ENCODE results near the gene LRP1B. TPM values are rescaled to one million over a fixed set of nuclear protein-coding genes. Genes with fewer than 3 reads are reported as not detected.
"Not testable (repeated sequence)": the region's sequence is repeated elsewhere in the genome, so short reads cannot be mapped to it uniquely, and the experiment has no call there.

LRP1B gene
- total RNA-seq, 2 experiments from 2014 or later = not detected

GRCh38 chr2:140351692-140352091 lies 1779.1 kb downstream of the LRP1B start:
- DNase-seq = no peak
- POLR2A ChIA-PET = no interaction called here
- Mint-ChIP-seq H3K27me3 (ENCODE audit: low read depth) (no peaks in the 10 kb centered on the region), H3K27ac (no peak overlapping the region), H3K9me3 (ENCODE audit: insufficient read depth) (peaks cover 3% of the 10 kb centered on the region), H3K36me3 (ENCODE audit: low read depth) (no peaks in the 10 kb centered on the region), H3K4me3 (no peak overlapping the region), H3K4me1 (ENCODE audit: low read depth) (no peaks in the 10 kb centered on the region)
- no peak for ATAC-seq
- CTCF ChIA-PET = no interaction called here

GRCh38 chr2:140349695-140350094 lies 1781.1 kb downstream of the LRP1B start:
- POLR2A ChIA-PET = no interaction called here
- H3K4me3 Mint-ChIP-seq = no peak overlapping the region
- H3K4me1 Mint-ChIP-seq (ENCODE audit: low read depth) = no peaks in the 10 kb centered on the region
- no peaks in the 10 kb centered on the region for H3K36me3 Mint-ChIP-seq (ENCODE audit: low read depth)
- no peaks in the 10 kb centered on the region for H3K27me3 Mint-ChIP-seq (ENCODE audit: low read depth)
- no peak overlapping the region for H3K27ac Mint-ChIP-seq
- DNase-seq = no peak
- peaks cover 3% of the 10 kb centered on the region for H3K9me3 Mint-ChIP-seq (ENCODE audit: insufficient read depth)
- no peak for ATAC-seq
- CTCF ChIA-PET = no interaction called here

- Mint-ChIP-seq H3K4me1 (ENCODE audit: low read depth) (no peaks in the 10 kb centered on the region), H3K36me3 (ENCODE audit: low read depth) (no peaks in the 10 kb centered on the region), H3K4me3 (no peak overlapping the region), H3K9me3 (ENCODE audit: insufficient read depth) (no peaks in the 10 kb centered on the region), H3K27ac (no peak overlapping the region), H3K27me3 (ENCODE audit: low read depth) (no peaks in the 10 kb centered on the region)
- ChIA-PET POLR2A (no interaction called here), CTCF (no interaction called here)
- DNase-seq (no peak), ATAC-seq (no peak)
These were observed 1782.0 kb downstream of the LRP1B start for GRCh38 chr2:140348826-140349225.

GRCh38 chr2:140344838-140345237 lies 1786.0 kb downstream of the LRP1B start:
- Mint-ChIP-seq H3K27ac (no peak overlapping the region), H3K27me3 (ENCODE audit: low read depth) (no peaks in the 10 kb centered on the region), H3K4me1 (ENCODE audit: low read depth) (no peaks in the 10 kb centered on the region), H3K9me3 (ENCODE audit: insufficient read depth) (no peaks in the 10 kb centered on the region), H3K4me3 (no peak overlapping the region), H3K36me3 (ENCODE audit: low read depth) (no peaks in the 10 kb centered on the region)
- ChIA-PET CTCF (no interaction called here), POLR2A (no interaction called here)
- DNase-seq (no peak), ATAC-seq (no peak)

- H3K27ac Mint-ChIP-seq = not testable (repeated sequence)
These were observed 1786.5 kb downstream of the LRP1B start for GRCh38 chr2:140344266-140344665.

GRCh38 chr2:140338795-140339194 lies 1792.0 kb downstream of the LRP1B start:
- no peaks in the 10 kb centered on the region for H3K36me3 Mint-ChIP-seq (ENCODE audit: low read depth)
- no peak overlapping the region for H3K4me3 Mint-ChIP-seq
- ATAC-seq (no peak), DNase-seq (no peak)
- H3K27ac Mint-ChIP-seq = no peak overlapping the region
- no peaks in the 10 kb centered on the region for H3K9me3 Mint-ChIP-seq (ENCODE audit: insufficient read depth)
- no peaks in the 10 kb centered on the region for H3K4me1 Mint-ChIP-seq (ENCODE audit: low read depth)
- CTCF ChIA-PET = no interaction called here
- H3K27me3 Mint-ChIP-seq (ENCODE audit: low read depth) = no peaks in the 10 kb centered on the region
- POLR2A ChIA-PET = no interaction called here

More at GRCh38 chr2:140344266-140344665, 1786.5 kb downstream of the LRP1B start:
- H3K27me3 Mint-ChIP-seq (ENCODE audit: low read depth); H3K9me3 Mint-ChIP-seq (ENCODE audit: insufficient read depth); H3K4me3 Mint-ChIP-seq; H3K4me1 Mint-ChIP-seq (ENCODE audit: low read depth); POLR2A ChIA-PET; ATAC-seq; DNase-seq; H3K36me3 Mint-ChIP-seq (ENCODE audit: low read depth); CTCF ChIA-PET: not testable (repeated sequence)

- DNase-seq = no peak
- H3K27ac Mint-ChIP-seq = no peak overlapping the region
- ATAC-seq = no peak
- CTCF ChIA-PET = no interaction called here
- H3K27me3 Mint-ChIP-seq (ENCODE audit: low read depth) = no peaks in the 10 kb centered on the region
- H3K4me3 Mint-ChIP-seq = no peak overlapping the region
- POLR2A ChIA-PET = no interaction called here
- H3K36me3 Mint-ChIP-seq (ENCODE audit: low read depth) = no peaks in the 10 kb centered on the region
- no peaks in the 10 kb centered on the region for H3K4me1 Mint-ChIP-seq (ENCODE audit: low read depth)
- no peaks in the 10 kb centered on the region for H3K9me3 Mint-ChIP-seq (ENCODE audit: insufficient read depth)
These were observed 1793.8 kb downstream of the LRP1B start for GRCh38 chr2:140337061-140337460.

- Mint-ChIP-seq H3K36me3 (ENCODE audit: low read depth) (no peaks in the 10 kb centered on the region), H3K9me3 (ENCODE audit: insufficient read depth) (peaks cover 8% of the 10 kb centered on the region), H3K27ac (no peak overlapping the region), H3K27me3 (ENCODE audit: low read depth) (no peaks in the 10 kb centered on the region), H3K4me3 (no peak overlapping the region), H3K4me1 (ENCODE audit: low read depth) (no peaks in the 10 kb centered on the region)
- no peak for ATAC-seq
- no peak for DNase-seq
- CTCF ChIA-PET = no interaction called here
- POLR2A ChIA-PET = no interaction called here
These were observed 1814.5 kb downstream of the LRP1B start for GRCh38 chr2:140316345-140316744.

- DNase-seq = no peak
- H3K27me3 Mint-ChIP-seq (ENCODE audit: low read depth) = no peaks in the 10 kb centered on the region
- CTCF ChIA-PET = no interaction called here
- H3K4me1 Mint-ChIP-seq (ENCODE audit: low read depth) = no peaks in the 10 kb centered on the region
- no peak overlapping the region for H3K27ac Mint-ChIP-seq
- POLR2A ChIA-PET = no interaction called here
- H3K4me3 Mint-ChIP-seq = no peak overlapping the region
- H3K9me3 Mint-ChIP-seq (ENCODE audit: insufficient read depth) = no peaks in the 10 kb centered on the region
- no peaks in the 10 kb centered on the region for H3K36me3 Mint-ChIP-seq (ENCODE audit: low read depth)
- no peak for ATAC-seq
These were observed 1818.9 kb downstream of the LRP1B start for GRCh38 chr2:140311905-140312304.

- no peak overlapping the region for H3K27ac Mint-ChIP-seq
- no peaks in the 10 kb centered on the region for H3K27me3 Mint-ChIP-seq (ENCODE audit: low read depth)
- no peaks in the 10 kb centered on the region for H3K36me3 Mint-ChIP-seq (ENCODE audit: low read depth)
- DNase-seq (no peak), ATAC-seq (no peak)
- CTCF ChIA-PET = no interaction called here
- POLR2A ChIA-PET = no interaction called here
- H3K4me3 Mint-ChIP-seq = no peak overlapping the region
- H3K9me3 Mint-ChIP-seq (ENCODE audit: insufficient read depth) = peaks cover 4% of the 10 kb centered on the region
- H3K4me1 Mint-ChIP-seq (ENCODE audit: low read depth) = no peaks in the 10 kb centered on the region
These were observed 1822.1 kb downstream of the LRP1B start for GRCh38 chr2:140308706-140309105.

- ChIA-PET CTCF (no interaction called here), POLR2A (no interaction called here)
- Mint-ChIP-seq H3K9me3 (ENCODE audit: insufficient read depth) (peaks cover 4% of the 10 kb centered on the region), H3K4me3 (no peak overlapping the region), H3K36me3 (ENCODE audit: low read depth) (no peaks in the 10 kb centered on the region), H3K27ac (no peak overlapping the region), H3K27me3 (ENCODE audit: low read depth) (no peaks in the 10 kb centered on the region), H3K4me1 (ENCODE audit: low read depth) (no peaks in the 10 kb centered on the region)
- ATAC-seq (no peak), DNase-seq (no peak)
These were observed 1823.3 kb downstream of the LRP1B start for GRCh38 chr2:140307532-140307931.

- no peaks in the 10 kb centered on the region for H3K27me3 Mint-ChIP-seq (ENCODE audit: low read depth)
- no peaks in the 10 kb centered on the region for H3K36me3 Mint-ChIP-seq (ENCODE audit: low read depth)
- H3K4me1 Mint-ChIP-seq (ENCODE audit: low read depth) = no peaks in the 10 kb centered on the region
- ChIA-PET CTCF (no interaction called here), POLR2A (no interaction called here)
- H3K4me3 Mint-ChIP-seq = no peak overlapping the region
- ATAC-seq (no peak), DNase-seq (no peak)
- H3K9me3 Mint-ChIP-seq (ENCODE audit: insufficient read depth) = peaks cover 8% of the 10 kb centered on the region
- no peak overlapping the region for H3K27ac Mint-ChIP-seq
These were observed 1835.0 kb downstream of the LRP1B start for GRCh38 chr2:140295767-140296166.

GRCh38 chr2:140288726-140289125 lies 1842.1 kb downstream of the LRP1B start:
- Mint-ChIP-seq H3K36me3 (ENCODE audit: low read depth) (no peaks in the 10 kb centered on the region), H3K4me1 (ENCODE audit: low read depth) (no peaks in the 10 kb centered on the region), H3K9me3 (ENCODE audit: insufficient read depth) (no peaks in the 10 kb centered on the region), H3K27me3 (ENCODE audit: low read depth) (no peaks in the 10 kb centered on the region), H3K4me3 (no peak overlapping the region), H3K27ac (no peak overlapping the region)
- ChIA-PET POLR2A (no interaction called here), CTCF (no interaction called here)
- ATAC-seq = no peak
- DNase-seq = no peak

Measured in activated CD8-positive, alpha-beta T cell treated with anti-CD3 and anti-CD28 coated beads, Interleukin-2, amount 10 ng/mL, durations not matched to agents 7 days and 5 days (primary cell).